ENCODE data around the gene SRRM2.

The SRRM2 gene

DNA sequence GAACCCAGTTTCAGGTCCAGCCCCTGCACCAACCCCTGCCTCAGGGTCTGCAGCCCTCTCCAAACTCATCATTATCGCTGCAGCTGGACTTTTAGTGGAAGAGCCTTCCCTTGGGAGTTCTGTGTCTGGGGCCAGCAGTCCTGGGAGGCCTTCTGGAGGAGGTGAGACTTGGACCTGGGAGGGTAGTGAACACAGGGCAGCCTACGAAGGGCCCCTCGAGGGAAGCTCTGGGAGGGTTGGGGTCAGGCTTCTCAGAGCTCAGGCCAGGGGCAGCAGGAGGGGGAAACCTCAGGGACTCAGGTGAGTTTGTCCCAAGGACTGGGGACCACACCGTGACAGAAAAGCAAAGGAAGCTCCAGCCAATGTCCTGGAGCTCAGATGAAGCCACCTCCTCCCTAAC, 11.3 kb upstream of the SRRM2 start:
- no peak for DNase-seq

DNA sequence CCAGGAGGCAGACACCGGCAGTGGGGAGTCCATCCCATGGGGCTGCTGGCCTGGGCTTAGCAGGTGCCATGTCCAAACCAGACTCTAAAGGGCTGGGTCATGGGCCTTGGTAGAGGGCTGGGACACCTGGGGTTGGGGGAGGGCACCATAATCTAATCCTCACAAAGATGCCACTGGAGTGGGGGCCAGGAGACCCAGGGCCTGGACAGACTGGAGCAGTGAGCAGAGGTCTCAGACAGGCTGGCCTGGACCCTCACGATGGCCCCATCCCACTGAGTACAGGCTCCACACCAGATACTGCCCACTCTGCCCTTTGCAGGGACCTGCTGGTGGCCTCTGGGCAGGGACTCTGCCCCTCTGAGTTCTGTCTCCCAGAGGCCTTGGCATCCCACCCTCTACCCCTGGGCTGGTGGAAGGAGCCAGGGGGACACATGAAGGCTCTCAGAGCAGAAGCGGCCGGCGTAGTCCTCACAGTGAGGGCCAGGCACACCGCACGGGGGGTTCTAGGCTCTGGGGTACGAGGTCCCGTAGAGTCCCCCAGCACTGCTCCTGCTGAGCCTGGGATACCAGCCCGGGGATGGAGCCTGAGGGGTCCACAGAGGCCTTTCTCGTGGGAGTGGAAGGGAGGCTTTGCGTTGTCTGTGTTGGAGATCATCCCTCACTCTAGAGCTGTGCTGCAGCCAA, 10.0 kb upstream of the SRRM2 start:
- no peak for DNase-seq

DNA sequence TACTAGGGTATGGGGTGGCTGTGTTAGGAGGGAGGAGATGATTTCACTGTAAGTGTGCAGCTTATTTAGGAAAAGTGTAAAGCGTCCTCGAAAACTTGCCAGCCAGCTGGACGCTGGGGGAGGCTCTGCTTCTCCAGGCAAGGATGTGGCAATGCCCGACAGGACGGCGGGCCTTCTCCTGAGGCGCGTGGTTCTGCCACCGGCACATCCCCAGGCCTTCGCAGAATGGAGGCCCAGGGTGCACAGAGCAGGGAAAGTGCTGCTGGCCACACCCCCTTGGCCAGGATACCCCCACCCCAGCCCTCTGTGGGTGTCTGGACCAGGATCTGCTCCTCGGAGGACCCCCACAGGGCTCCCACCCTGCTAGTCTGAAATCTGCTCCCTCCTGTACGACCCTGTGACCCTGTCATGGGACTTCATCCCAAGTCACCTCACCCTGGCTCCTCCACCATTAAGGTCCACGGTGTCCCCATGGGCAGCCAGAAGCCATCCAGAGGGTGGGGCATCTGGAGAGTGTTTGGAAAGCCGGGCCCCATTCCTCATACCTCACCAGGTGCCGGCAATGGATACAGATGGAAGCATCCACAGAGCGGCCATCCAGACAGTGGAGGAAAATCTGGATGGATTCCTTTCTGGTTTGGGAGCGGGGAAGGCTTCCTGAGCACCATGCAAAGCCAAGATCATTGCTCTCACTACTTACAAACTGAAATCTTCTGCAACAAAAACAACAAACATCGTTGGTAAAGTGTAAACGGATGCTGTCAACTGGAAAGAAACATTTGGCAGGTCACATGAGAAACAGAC, 9.2 kb upstream of the SRRM2 start:
- DNase-seq, result no peak

DNA sequence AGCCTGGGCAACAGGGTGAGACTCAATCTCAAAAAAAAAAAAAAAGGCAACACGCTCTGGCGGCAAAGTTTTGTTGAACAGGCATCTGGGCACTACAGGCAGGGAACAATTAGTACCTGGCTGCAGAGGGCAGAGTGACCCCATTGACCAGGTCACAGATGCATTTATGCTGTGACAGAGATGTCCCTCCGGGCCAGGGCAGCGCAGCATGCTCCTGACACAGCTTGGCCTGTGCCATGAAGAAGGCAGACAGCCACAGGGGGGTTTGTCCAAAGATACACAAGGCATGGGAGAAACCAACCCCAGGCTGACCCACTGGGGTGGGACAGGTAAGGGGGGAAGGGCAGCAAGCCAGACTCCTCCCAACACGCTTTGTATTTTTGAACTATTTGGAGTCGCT, 7.7 kb upstream of the SRRM2 start:
- DNase-seq, result no peak

DNA sequence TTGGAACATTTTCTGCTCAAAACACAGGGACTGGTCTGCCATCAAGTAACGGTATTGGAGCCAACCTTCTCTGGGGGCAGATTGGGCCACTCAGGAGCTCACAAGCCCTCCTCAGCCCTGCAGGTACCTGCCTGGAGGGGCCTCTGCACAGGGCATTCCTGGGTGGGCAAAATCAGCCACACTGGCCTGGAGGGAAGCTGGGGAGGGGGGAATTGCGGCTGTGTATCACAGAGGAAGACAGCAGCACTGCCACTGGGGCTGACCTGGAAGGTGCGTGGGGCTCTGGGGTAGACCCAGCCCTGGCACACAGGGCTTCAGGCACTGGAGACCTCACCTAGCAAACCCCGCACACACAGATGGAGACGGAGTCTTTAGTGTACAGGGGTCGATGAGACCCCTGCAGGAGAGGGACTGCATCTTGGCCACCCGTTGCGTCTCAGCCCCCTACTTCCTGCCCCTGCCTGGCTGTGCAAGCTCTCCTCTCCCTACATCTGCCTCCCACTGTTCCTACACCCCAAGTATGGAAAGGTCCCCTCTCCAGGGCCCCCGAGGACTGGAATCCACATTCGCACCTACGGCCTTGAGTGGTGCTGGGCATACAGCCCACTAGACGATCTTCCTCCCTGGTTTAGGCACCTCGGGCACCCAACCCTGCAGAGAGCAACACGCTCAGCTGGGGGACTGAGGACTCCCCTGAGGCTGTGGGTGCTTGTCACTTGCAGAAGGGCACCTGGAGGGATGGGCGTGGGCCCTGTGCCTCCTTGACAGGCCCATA, 7.1 kb upstream of the SRRM2 start:
- DNase-seq, result no peak

DNA sequence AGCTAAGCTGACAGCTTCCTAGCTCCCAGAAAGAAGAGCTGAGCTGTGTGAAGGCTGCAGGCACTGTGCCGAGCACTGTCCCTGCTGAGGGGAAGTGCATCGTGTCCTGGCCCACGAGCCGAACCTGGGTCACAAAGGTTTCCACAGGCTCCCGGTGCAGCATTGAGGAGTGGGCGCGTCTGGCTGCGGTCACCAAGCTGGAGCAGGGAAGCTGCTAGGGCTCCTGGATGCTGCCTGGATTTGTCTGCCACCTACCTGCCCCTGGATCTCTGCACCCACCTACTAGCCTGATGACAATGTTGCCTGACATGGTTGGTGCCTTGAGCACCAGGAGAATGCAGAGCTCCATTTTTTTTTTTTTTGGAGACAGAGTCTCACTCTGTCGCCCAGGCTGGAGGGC, 6.5 kb upstream of the SRRM2 start:
- DNase-seq, result no peak

DNA sequence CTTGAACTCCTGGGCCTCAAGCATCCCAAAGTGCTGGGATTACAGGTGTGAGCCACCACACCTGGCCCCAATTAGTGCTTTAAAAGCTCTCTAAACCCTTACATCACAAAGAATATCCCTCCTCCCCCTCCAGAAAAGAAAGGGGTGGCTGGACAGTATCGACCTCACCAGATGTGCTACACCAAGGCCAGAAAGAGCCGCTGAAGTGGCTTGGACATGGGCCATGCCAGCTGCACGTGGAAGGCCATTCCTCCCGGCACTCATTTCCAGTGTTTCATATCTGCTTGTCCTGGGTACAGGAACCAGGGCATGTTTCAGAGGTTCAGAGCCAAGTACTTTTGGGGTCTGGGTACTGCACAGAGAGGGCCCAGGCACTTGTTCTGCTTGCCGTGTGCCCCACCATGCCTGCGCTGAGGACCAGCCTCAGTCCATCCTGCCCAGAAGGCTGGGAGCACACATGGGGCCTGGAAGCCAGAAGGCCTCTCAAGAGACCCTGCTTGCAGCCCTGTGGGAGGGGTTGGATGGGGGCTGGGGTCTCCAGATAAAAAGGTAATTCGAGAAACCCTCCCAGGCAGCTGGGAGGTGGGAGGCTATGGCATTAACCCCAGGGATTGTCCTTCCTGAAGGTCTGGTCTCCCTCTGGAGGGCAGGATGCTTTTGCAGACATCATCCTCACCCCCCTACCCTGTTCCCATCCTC, 3.5 kb upstream of the SRRM2 start:
- DNase-seq, result peak in 1 of 3 experiments; percentile 53

DNA sequence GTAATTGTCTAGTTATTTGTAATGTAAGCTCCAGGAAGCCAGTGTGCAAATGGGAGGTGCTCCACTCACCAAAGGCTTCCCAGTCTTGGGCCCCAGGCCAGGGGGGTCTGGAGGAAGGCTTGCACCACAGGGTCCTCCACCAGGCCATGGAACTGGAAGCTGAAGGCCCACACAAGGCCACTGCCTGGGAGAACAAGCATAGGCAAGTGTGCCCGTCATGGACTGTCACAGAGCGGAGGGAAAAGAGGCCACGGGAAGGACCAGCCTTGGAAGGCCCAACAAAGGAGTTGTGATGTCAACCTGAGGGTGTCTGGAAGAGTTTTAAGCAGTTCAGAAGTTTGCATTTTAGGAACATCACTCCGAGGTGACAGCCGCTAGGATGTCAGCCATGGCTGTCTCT, 3.0 kb upstream of the SRRM2 start:
- no peak for DNase-seq

DNA sequence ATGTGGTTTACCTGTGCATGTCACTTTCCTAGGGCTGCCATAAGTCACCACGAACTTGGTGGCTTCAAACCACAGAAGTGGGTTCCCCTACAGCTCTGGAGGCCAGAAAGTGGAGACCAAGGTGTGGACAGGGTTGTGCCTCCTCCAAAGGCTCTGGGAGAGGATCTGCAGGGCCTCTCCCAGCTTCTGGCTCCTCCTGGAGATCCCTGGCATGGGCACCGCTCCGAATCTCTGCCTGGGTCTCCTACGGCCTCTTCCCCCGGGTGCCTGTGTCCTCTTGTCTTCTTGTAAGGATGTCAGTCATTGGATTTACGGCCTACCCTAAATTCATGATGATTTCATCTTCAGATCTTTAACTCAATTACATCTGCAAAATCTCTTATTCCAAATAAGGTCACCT, 2.5 kb upstream of the SRRM2 start:
- DNase-seq, result no peak

DNA sequence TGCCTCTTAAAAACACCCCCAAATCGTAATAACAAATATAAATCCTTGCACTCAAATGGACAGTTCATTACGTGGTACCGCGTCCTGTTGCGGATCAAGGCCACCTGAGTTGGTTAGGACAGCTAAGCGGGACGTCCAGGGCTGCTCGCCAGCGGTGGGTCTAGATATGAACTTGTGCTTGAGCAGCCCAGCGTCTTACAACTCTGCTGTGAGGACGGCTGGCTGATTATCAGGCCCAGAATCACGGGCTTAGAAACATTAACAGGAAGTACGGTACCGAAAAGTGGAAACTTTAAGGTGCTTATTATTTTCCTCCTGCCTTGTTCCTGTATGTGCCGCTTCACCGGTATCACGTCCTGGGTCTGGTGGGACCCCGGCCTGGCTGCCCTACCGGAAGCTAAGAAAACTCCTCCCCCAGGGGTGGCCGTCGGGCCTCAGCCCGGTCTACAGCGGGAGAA, 832 bp upstream of the SRRM2 start:
- peak in 1 of 3 experiments; percentile 68 for DNase-seq

DNA sequence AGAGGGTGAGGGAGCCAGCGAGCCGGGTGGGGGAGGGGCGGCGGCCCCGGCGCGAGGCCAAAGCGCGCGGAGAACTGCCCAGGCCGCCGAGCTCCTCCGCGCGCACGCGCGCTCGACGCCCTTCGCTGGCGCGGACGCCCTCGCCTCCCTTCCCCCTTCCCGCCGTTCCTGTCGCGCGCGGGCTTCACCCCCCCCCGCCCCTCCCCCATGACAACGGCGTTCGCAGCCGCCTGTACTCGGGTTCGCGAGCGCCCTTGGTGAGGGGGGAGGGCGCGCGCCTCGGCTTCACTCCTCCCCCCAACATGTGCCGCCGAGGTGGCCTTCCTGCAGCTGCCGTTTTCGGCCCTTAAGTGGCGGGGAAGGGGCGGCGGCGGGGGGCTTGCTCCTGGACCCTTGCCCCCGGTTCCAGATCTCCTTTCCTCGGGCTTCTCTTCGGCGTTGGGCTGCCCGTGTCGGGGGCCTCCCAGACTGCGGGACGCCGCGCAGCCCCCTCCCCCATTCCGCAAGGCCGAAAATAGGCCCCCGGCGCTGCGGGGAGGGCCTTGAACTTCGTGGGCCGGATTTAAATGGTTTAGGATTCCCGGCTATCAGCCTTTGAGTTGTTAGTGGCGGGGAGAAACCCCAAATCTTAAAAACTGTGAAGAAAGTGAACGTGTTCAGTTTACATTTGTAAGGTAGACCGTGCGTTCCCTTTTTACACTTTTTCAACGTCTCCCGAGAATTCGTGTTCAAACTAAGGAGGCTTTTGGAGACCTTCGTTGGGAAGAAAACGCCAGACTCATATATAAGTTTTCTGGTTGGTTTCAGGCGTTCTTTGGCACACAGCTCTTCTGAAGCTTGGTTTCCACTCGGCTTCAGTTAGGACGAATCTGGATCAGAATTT, 653 bp downstream of the SRRM2 start:
- DNase-seq, result peak; percentile 91 to 93 (median 93)

DNA sequence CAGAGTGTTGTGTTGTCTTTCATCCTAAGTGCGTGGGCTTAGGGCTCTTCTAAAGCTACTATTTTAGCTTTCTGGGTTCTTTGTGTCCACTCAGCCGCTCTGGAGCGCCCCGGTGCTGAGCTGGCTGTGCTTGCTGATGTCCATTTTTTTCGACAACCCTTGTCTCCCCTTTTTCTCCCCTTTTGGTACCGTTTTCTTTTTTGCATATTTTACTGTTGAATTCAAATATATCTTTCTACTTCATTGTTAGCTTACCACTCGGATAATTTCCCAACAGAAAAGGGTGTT, 1.2 kb downstream of the SRRM2 start:
- DNase-seq, result no peak

DNA sequence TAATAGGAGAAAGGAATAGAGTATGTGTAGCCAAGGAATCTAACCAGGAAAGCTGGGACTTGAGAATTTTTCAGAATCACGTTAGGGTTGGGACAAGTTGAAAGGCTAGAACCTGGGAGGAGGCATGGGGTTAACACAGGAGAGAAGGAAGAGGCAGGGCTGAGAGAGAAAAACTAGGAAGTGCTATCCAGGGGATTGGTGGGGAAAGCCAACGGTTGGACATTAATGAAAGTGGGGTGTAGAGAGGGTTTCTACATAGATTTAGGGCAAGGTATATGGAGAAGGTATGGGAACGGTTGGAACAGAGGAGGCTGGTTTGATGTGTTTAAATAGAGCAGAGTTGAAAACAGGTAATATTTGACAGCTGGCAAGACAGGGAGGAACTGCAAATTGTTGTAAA, 2.7 kb downstream of the SRRM2 start:
- no peak for DNase-seq

DNA sequence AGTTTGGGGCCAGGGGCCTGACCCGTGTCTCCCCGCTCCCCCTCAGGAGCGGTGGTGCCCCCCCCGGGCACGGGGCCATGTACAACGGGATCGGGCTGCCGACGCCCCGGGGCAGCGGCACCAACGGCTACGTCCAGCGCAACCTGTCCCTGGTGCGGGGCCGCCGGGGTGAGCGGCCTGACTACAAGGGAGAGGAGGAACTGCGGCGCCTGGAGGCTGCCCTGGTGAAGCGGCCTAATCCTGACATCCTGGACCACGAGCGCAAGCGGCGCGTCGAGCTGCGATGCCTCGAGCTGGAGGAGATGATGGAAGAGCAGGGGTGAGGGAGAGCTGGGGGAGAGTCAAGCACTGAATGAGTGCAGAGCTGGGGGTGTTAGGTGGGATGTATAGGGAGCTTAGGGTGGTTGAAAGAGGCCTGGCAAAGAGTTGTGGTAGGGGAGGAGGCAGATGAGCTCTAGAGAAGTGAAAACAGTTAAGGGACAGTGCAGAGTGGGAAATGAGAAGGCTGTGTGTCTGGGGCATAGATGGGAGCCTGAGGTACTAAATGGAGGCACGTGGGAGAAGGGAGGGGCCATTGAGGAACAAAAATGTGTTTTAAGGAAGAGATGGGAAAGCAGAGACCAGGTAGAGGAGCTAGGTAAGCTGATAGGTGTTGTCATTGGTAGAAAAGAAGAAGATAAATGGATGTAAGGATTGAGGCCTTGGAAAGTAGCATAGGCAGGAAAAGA, 4.0 kb downstream of the SRRM2 start:
- no peak for DNase-seq

DNA sequence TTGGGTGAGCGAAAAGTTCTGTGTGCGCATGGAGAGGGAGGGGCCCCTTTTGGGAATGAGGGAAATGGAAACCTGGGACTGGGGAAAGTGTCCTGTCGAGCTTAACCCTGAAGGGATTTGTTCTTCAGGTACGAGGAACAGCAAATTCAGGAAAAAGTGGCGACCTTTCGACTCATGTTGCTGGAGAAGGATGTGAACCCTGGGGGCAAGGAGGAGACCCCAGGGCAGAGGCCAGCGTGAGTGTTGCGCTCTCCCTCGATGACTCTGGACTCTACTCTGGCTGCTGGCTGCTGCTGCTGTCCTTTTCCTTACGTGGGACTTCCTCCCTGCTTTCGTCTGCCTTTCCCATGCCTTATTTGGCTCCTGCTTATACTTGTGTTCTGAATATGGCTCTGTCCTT, 4.9 kb downstream of the SRRM2 start:
- DNase-seq, result no peak

DNA sequence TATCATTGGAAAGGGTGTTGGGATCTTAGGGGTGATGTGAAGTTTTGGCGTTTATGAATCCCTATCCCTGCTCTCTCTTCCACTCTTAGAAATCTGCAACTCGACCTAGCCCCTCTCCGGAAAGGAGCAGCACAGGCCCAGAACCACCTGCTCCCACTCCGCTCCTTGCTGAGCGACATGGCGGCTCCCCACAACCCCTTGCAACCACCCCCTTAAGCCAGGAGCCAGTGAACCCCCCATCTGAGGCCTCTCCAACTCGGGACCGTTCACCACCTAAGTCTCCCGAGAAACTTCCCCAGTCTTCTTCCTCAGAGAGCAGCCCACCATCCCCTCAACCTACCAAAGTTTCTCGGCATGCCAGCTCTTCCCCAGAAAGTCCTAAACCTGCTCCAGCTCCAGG, 9.0 kb downstream of the SRRM2 start:
- DNase-seq, result no peak

DNA sequence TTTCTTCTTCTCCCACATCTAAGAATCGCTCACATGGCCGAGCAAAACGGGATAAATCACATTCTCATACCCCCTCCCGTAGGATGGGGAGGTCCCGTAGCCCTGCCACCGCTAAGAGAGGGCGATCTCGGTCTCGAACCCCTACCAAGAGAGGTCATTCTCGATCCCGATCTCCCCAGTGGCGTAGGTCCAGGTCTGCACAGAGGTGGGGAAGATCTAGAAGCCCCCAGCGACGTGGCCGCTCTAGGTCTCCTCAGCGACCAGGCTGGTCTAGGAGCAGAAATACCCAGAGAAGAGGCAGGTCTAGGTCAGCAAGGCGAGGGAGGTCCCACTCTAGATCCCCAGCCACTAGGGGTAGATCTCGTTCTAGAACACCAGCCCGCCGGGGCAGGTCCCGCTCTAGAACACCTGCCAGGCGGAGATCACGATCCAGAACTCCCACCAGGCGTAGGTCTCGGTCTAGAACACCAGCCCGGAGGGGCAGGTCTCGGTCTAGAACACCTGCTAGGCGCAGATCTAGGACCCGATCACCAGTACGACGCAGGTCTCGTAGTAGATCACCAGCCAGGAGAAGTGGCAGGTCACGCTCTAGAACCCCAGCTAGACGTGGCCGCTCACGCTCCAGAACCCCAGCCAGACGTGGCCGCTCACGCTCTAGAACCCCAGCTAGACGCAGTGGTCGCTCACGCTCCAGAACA, 9.6 kb downstream of the SRRM2 start:
- DNase-seq, result no peak

DNA sequence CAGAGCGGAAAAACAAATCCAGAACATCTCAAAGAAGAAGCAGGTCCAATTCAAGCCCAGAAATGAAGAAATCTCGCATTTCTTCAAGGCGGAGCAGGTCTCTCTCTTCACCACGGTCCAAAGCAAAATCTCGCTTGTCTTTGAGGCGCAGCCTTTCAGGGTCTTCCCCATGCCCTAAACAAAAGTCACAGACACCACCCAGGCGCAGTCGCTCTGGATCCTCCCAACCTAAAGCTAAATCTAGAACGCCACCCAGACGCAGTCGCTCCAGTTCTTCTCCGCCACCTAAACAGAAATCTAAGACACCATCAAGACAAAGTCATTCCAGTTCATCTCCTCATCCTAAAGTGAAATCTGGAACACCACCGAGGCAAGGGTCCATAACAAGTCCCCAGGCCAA, 10.3 kb downstream of the SRRM2 start:
- no peak for DNase-seq

DNA sequence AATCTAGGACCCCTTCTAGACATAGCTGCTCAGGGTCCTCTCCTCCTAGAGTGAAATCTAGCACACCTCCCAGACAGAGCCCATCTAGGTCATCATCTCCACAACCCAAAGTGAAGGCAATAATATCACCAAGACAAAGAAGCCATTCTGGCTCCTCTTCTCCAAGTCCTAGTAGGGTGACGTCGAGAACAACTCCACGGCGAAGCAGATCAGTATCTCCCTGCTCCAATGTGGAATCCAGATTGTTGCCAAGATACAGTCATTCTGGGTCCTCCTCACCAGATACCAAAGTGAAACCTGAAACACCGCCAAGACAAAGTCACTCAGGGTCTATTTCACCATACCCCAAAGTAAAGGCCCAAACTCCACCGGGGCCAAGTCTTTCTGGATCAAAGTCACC, 10.7 kb downstream of the SRRM2 start:
- DNase-seq, result peak in 1 of 3 experiments; percentile 24

DNA sequence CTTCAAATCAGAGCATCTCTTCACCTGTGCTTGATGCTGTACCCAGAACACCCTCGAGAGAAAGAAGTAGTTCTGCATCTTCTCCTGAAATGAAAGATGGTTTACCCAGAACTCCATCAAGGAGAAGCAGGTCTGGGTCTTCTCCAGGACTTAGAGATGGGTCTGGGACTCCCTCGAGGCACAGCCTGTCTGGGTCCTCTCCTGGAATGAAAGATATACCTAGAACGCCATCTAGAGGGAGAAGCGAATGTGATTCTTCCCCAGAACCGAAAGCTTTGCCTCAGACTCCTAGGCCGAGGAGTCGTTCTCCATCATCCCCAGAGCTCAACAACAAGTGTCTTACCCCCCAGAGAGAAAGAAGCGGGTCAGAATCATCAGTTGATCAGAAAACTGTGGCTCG, 12.3 kb downstream of the SRRM2 start:
- DNase-seq, result no peak

All from NCI-H1417 (cell line).